Parathyroid adenoma (tissue), 2 donors: ENCODE results near the gene KAT5.

ENCODE experiments used
- H2AFZ ChIP-seq: fragments of 300-600 bp; sonication (generic); one replicate; pipeline ENCODE4 v1.7.0; 2017; ENCODE audit warnings: antibody characterized with exemption, mild to moderate bottlenecking
- H3K27ac ChIP-seq: fragments of 300-600 bp; sonication (generic); one replicate; pipeline ENCODE4 v1.7.0; 2017
- H3K27me3 ChIP-seq: fragments of 300-600 bp; sonication (generic); one replicate; pipeline ENCODE4 v1.7.0; 2017; ENCODE audit warnings: low read length; ENCODE audit not compliant: control insufficient read depth, insufficient read depth
- H3K36me3 ChIP-seq: fragments of 300-600 bp; sonication (generic); one replicate; pipeline ENCODE4 v1.7.0; 2017; ENCODE audit warnings: low read length; ENCODE audit not compliant: control insufficient read depth, insufficient read depth
- H3K4me1 ChIP-seq: fragments of 300-600 bp; sonication (generic); one replicate; pipeline ENCODE4 v1.7.0; 2017; ENCODE audit warnings: control low read depth
- H3K4me2 ChIP-seq: fragments of 300-600 bp; sonication (generic); one replicate; pipeline ENCODE4 v1.7.0; 2017; ENCODE audit warnings: low read length
- H3K4me3 ChIP-seq: fragments of 300-600 bp; sonication (generic); one replicate; pipeline ENCODE4 v1.7.0; 2017; ENCODE audit warnings: low read depth, low read length
- H3K79me2 ChIP-seq: fragments of 300-600 bp; sonication (generic); one replicate; pipeline ENCODE4 v1.7.0; 2017; ENCODE audit warnings: control low read depth
- H3K9ac ChIP-seq: fragments of 300-600 bp; sonication (generic); one replicate; pipeline ENCODE4 v1.7.0; 2017; ENCODE audit warnings: mild to moderate bottlenecking
- H3K9me3 ChIP-seq: fragments of 300-600 bp; sonication (generic); one replicate; pipeline ENCODE4 v1.7.0; 2017; ENCODE audit warnings: low read length; ENCODE audit not compliant: control insufficient read depth
- TF ChIP-seq, protein P1 (sequence below): fragments of 300-600 bp; sonication (generic); IDR thresholded peaks from one replicate; pipeline ENCODE4 v1.7.0; 2017; ENCODE audit warnings: antibody characterized with exemption, mild to moderate bottlenecking
- donor health status: primary hyperparathyroidism.

The KAT5 gene

DNA sequence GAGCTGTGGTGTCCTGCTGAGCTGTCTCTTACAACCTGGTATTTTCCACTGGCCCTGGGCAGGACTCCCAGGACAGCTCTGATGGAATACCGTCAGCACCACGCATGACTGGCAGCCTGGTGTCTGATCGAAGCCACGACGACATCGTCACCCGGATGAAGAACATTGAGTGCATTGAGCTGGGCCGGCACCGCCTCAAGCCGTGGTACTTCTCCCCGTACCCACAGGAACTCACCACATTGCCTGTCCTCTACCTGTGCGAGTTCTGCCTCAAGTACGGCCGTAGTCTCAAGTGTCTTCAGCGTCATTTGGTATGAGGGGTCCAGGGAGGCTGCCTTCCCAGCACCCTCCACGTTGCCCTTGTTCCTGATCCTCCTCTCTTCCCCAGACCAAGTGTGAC, 2.4 kb downstream of the KAT5 start:
- H2AFZ ChIP-seq, result no peak overlapping the region
- TF ChIP-seq, protein P1, sequence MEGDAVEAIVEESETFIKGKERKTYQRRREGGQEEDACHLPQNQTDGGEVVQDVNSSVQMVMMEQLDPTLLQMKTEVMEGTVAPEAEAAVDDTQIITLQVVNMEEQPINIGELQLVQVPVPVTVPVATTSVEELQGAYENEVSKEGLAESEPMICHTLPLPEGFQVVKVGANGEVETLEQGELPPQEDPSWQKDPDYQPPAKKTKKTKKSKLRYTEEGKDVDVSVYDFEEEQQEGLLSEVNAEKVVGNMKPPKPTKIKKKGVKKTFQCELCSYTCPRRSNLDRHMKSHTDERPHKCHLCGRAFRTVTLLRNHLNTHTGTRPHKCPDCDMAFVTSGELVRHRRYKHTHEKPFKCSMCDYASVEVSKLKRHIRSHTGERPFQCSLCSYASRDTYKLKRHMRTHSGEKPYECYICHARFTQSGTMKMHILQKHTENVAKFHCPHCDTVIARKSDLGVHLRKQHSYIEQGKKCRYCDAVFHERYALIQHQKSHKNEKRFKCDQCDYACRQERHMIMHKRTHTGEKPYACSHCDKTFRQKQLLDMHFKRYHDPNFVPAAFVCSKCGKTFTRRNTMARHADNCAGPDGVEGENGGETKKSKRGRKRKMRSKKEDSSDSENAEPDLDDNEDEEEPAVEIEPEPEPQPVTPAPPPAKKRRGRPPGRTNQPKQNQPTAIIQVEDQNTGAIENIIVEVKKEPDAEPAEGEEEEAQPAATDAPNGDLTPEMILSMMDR, result no peak
- H3K36me3 ChIP-seq, result no peaks in the 10 kb centered on the region
- no peak overlapping the region for H3K9ac ChIP-seq
- H3K79me2 ChIP-seq, result no peaks in the 10 kb centered on the region
- H3K4me3 ChIP-seq, result no peak overlapping the region
- peaks cover 3% of the 10 kb centered on the region for H3K4me1 ChIP-seq
- no peaks in the 10 kb centered on the region for H3K9me3 ChIP-seq
- peak overlapping the region; percentile 13 for H3K4me2 ChIP-seq
- H3K27ac ChIP-seq, result no peak overlapping the region
- H3K27me3 ChIP-seq, result no peaks in the 10 kb centered on the region

DNA sequence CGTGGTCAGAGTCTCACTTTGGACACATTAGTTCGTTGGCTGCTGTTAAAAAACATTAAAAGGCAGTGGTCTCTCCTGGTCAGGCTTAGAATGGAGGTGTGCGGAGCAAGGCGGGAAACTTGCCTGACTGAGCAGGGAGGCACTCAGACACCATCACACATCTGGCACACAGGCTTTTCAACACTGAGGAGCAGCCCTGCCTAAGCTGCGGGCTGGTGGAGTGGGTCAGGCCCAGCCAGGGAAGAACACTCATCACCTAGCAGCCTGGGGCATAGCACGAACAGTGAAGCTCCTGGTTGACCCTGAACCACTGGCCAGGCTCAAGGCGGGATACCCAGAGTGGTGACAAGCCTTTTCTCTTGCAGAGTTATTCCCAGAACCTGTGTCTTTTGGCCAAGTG, 4.2 kb downstream of the KAT5 start:
- Histone ChIP-seq H3K27me3 (no peaks in the 10 kb centered on the region), H3K4me2 (no peak overlapping the region), H3K4me1 (peaks cover 3% of the 10 kb centered on the region), H3K9ac (no peak overlapping the region), H3K79me2 (no peaks in the 10 kb centered on the region), H2AFZ (no peak overlapping the region), H3K9me3 (no peaks in the 10 kb centered on the region), H3K4me3 (no peak overlapping the region), H3K36me3 (no peaks in the 10 kb centered on the region), H3K27ac (no peak overlapping the region)
- TF ChIP-seq, protein P1, result no peak

DNA sequence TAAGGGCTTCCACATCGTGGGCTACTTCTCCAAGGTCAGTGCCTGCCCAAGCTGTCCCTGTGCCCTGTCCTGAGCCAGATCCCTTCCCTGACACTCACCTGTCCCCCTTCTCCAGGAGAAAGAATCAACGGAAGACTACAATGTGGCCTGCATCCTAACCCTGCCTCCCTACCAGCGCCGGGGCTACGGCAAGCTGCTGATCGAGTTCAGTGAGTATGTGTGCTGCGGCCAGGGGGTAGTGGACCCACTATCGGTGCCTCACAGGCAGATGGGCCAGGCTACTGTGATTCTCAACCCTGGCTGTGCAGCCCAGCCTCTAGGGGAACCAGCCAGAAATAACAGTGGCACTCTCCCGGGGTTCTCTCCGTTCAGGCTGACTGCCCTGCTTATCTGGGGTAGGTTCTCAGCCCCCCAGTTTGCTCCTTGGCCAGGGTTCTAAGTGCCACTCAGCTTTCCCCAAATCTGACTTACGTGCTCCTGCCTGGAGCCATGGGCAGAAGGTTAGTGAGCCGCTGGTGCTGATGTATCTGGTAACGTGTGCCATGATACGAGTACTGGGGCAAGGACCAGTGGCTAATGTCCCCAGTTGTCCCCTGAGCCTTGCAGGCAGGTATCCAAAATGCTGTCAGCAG, 4.8 kb downstream of the KAT5 start:
- no peaks in the 10 kb centered on the region for H3K79me2 ChIP-seq
- H3K4me1 ChIP-seq, result peaks cover 3% of the 10 kb centered on the region
- H3K4me2 ChIP-seq, result no peak overlapping the region
- no peak overlapping the region for H3K4me3 ChIP-seq
- TF ChIP-seq, protein P1, result no peak
- no peaks in the 10 kb centered on the region for H3K36me3 ChIP-seq
- H3K9me3 ChIP-seq, result no peaks in the 10 kb centered on the region
- no peak overlapping the region for H3K27ac ChIP-seq
- H3K27me3 ChIP-seq, result no peaks in the 10 kb centered on the region
- no peak overlapping the region for H2AFZ ChIP-seq
- no peak overlapping the region for H3K9ac ChIP-seq

DNA sequence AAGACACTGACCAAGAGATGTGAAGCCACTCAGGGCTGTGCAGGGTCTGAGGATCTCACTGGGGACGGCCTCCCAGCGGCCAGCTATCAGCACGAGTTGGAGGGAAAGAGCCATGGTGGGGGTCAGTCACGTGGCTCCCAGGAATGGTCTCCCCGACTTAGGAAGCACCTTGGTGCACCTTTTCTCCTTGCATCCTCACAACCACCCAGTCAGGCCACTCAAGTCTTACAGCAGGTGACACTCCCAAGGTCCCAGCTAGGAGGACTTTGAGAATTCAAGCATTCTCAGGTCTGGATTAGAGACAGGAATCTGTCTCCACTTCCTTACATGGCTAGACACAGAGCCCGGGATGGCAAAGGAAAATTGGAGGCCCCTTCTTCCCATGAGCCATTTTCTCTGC, 5.9 kb downstream of the KAT5 start:
- no peak overlapping the region for H3K4me2 ChIP-seq
- no peaks in the 10 kb centered on the region for H3K79me2 ChIP-seq
- H3K27ac ChIP-seq, result no peak overlapping the region
- no peak overlapping the region for H2AFZ ChIP-seq
- no peaks in the 10 kb centered on the region for H3K36me3 ChIP-seq
- no peaks in the 10 kb centered on the region for H3K9me3 ChIP-seq
- no peaks in the 10 kb centered on the region for H3K27me3 ChIP-seq
- H3K9ac ChIP-seq, result no peak overlapping the region
- TF ChIP-seq, protein P1, result no peak
- no peak overlapping the region for H3K4me3 ChIP-seq
- H3K4me1 ChIP-seq, result peaks cover under 1% of the 10 kb centered on the region

DNA sequence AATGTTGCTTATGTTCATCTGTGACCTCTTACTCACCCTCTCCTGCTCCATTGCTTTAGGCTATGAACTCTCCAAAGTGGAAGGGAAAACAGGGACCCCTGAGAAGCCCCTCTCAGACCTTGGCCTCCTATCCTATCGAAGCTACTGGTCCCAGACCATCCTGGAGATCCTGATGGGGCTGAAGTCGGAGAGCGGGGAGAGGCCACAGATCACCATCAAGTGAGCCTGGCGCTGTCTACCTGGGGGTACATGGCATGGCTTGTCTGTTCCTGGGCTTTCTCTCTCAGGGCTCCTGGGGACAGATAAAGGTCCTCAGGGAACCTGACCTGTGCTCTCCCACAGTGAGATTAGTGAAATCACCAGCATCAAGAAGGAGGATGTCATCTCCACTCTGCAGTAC, 6.5 kb downstream of the KAT5 start:
- Histone ChIP-seq H3K4me2 (no peak overlapping the region), H3K79me2 (no peaks in the 10 kb centered on the region), H3K9ac (no peak overlapping the region), H3K27me3 (no peaks in the 10 kb centered on the region), H3K4me1 (no peaks in the 10 kb centered on the region), H3K27ac (no peak overlapping the region), H3K36me3 (no peaks in the 10 kb centered on the region), H2AFZ (no peak overlapping the region), H3K9me3 (no peaks in the 10 kb centered on the region), H3K4me3 (no peak overlapping the region)
- TF ChIP-seq, protein P1, result no peak
